Measurements from ENCODE around the gene KIF14.

DNA sequence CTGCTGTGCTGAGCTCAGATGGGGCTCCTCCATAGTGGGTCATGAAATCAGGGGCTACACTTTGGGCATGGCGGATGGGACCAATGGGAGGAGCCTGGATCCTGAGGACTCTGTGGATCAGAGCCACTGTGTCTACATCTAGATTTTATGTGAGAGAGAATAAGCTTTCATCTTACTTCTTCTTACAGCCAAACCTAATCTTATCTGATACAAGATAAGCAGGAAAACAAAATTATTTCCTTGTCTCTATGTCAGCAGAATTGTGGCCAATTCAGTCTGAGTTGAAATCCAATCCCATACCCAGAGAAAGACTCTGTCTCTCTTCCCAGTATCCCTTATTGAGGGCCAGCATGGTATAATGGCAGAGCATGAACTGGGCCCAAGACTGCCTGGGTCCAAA is 56.2 kb downstream of the KIF14 start:
- TF ChIP-seq CTCF (conservative IDR thresholded peaks at IDR 0.05; ENCODE audit: low read depth, low read length) (no peak), EZH2 (IDR thresholded peaks at IDR 0.05; ENCODE audit: borderline replicate concordance, low read depth, low read length, poor library complexity, severe bottlenecking) (no peak)
